ENCODE measurements around the gene IFI30. TPM values are rescaled to one million over a fixed set of nuclear protein-coding genes. Genes with fewer than 3 reads are reported as not detected.

Gene IFI30
- total RNA-seq, 1 experiment from 2014 or later, result 35.8 TPM

- no peak for DNase-seq
- Histone ChIP-seq H3F3A (ENCODE audit: insufficient read depth, low read depth) (peaks cover 56% of the 10 kb centered on the region), H3K36me3 (ENCODE audit: low read depth) (peaks cover 13% of the 10 kb centered on the region; the same call in 1 of the 2 replicates), H3K9me3 (ENCODE audit: insufficient read depth, low read depth) (no peaks in the 10 kb centered on the region), H3K27me3 (ENCODE audit: insufficient read depth, low read depth) (no peaks in the 10 kb centered on the region), H3K27ac (no peak overlapping the region), H3K4me1 (replicated peaks; ENCODE audit: insufficient read depth) (no peaks in the 10 kb centered on the region), H3K4me2 (no peak overlapping the region), H2AFZ (no peak overlapping the region), H3K79me2 (ENCODE audit: low read depth) (no peaks in the 10 kb centered on the region), H3K4me3 (no peak overlapping the region), H4K20me1 (ENCODE audit: insufficient read depth) (peaks cover 12% of the 10 kb centered on the region), H3K9me2 (ENCODE audit: insufficient read depth) (no peaks in the 10 kb centered on the region)
- POLR2A ChIA-PET (ENCODE audit: unreplicated experiment), result no interaction called here
- no TSS peak for BruUV-seq (replicated peaks)
- CTCF ChIA-PET, result no interaction called here
- TF ChIP-seq CTCF (conservative IDR thresholded peaks at IDR 0.05), result no peak
- TF ChIP-seq EZH2 (IDR thresholded peaks at IDR 0.05; ENCODE audit: low read depth), result no peak
- intact Hi-C loops (cut with micrococcal nuclease; ENCODE audit: unreplicated experiment), result no loop called here
Measured at GRCh38 chr19:18167011-18167410, 6.6 kb upstream of the IFI30 start.

- H3K9me3 ChIP-seq (ENCODE audit: insufficient read depth, low read depth), result no peaks in the 10 kb centered on the region
- H3K4me2 ChIP-seq, result no peak overlapping the region
- no peaks in the 10 kb centered on the region for H3K27me3 ChIP-seq (ENCODE audit: insufficient read depth, low read depth)
- H3F3A ChIP-seq (ENCODE audit: insufficient read depth, low read depth), result peaks cover 58% of the 10 kb centered on the region
- H3K9me2 ChIP-seq (ENCODE audit: insufficient read depth), result no peaks in the 10 kb centered on the region
- peaks cover 11% of the 10 kb centered on the region; the same call in 1 of the 2 replicates for H3K36me3 ChIP-seq (ENCODE audit: low read depth)
- no peak overlapping the region for H2AFZ ChIP-seq
- TF ChIP-seq EZH2 (IDR thresholded peaks at IDR 0.05; ENCODE audit: low read depth), result no peak
- TF ChIP-seq CTCF (conservative IDR thresholded peaks at IDR 0.05), result peak; percentile 90
- BruUV-seq (replicated peaks), result no TSS peak
- H3K79me2 ChIP-seq (ENCODE audit: low read depth), result no peaks in the 10 kb centered on the region
- ChIA-PET POLR2A (ENCODE audit: unreplicated experiment) (no interaction called here), CTCF (interaction anchor here (0.6 to 1.0 kb wide), 2 partner anchors 55 to 123 kb away, joined by 3 to 9 read pairs; no protein-coding TSS in a partner anchor)
- intact Hi-C loops (cut with micrococcal nuclease; ENCODE audit: unreplicated experiment), result no loop called here
- no peaks in the 10 kb centered on the region for H3K4me1 ChIP-seq (replicated peaks; ENCODE audit: insufficient read depth)
- peak in 1 of 2 experiments; percentile 42 for DNase-seq
- H4K20me1 ChIP-seq (ENCODE audit: insufficient read depth), result peaks cover 9% of the 10 kb centered on the region; the same call in 1 of the 2 replicates
- no peak overlapping the region for H3K4me3 ChIP-seq
- H3K27ac ChIP-seq, result no peak overlapping the region
Measured at GRCh38 chr19:18167975-18168645, 5.5 kb upstream of the IFI30 start.

- no peak for TF ChIP-seq EZH2 (IDR thresholded peaks at IDR 0.05; ENCODE audit: low read depth)
- TF ChIP-seq CTCF (conservative IDR thresholded peaks at IDR 0.05), result no peak
- Histone ChIP-seq H3K79me2 (ENCODE audit: low read depth) (no peaks in the 10 kb centered on the region), H3K36me3 (ENCODE audit: low read depth) (peaks cover 4% of the 10 kb centered on the region; the same call in 1 of the 2 replicates), H3K4me2 (no peak overlapping the region), H3F3A (ENCODE audit: insufficient read depth, low read depth) (peaks cover 63% of the 10 kb centered on the region), H3K27me3 (ENCODE audit: insufficient read depth, low read depth) (no peaks in the 10 kb centered on the region), H4K20me1 (ENCODE audit: insufficient read depth) (peaks cover 9% of the 10 kb centered on the region; the same call in 1 of the 2 replicates), H2AFZ (no peak overlapping the region), H3K4me1 (replicated peaks; ENCODE audit: insufficient read depth) (peaks cover 4% of the 10 kb centered on the region; the same call in 1 of the 2 replicates), H3K4me3 (no peak overlapping the region), H3K9me3 (ENCODE audit: insufficient read depth, low read depth) (no peaks in the 10 kb centered on the region), H3K9me2 (ENCODE audit: insufficient read depth) (no peaks in the 10 kb centered on the region), H3K27ac (no peak overlapping the region)
- intact Hi-C loops (cut with micrococcal nuclease; ENCODE audit: unreplicated experiment), result no loop called here
- ChIA-PET CTCF (interaction anchor here (1.0 kb wide), 1 partner anchor 56 kb away, joined by 3 read pairs; no protein-coding TSS in a partner anchor), POLR2A (ENCODE audit: unreplicated experiment) (no interaction called here)
- no peak for DNase-seq
- no TSS peak for BruUV-seq (replicated peaks)
Measured at GRCh38 chr19:18168673-18169381, 4.8 kb upstream of the IFI30 start.
